ENCODE data around the gene RASSF5.

RASSF5 gene

DNA sequence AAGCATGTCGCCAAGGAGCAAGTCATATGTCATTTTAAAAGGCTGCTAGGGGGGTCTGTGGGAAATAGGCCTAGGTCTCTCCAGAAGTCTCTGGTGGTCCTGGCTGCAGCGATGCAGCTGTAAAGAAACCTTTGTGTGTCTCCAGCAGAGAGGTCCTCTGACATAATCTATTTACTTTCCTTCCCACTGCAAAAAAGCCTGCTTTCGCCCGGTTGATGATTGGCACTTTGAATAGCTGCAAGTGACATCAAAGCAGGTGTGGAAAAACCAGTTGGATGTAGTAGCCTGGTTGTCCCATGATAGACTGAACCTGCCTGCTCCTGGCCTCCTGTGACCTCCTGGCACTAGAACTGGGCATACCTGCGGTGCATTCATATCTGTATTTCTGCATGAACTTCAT lies 13.8 kb downstream of the RASSF5 start:
- Histone ChIP-seq H3K36me3 (ENCODE audit: insufficient read depth, low read length) (no peaks in the 10 kb centered on the region), H3K9ac (ENCODE audit: insufficient read length) (no peak overlapping the region), H3K4me3 (no peak overlapping the region), H3K27ac (no peak overlapping the region), H3K9me3 (ENCODE audit: low read depth, low read length) (no peaks in the 10 kb centered on the region)
- no peak for TF ChIP-seq POLR2AphosphoS5 (IDR thresholded peaks at IDR 0.05; ENCODE audit: borderline replicate concordance, low read depth, low read length)
- TF ChIP-seq FOXP2 (optimal IDR thresholded peaks at IDR 0.05; ENCODE audit: control extremely low read depth, extremely low read length, insufficient read depth), result no peak
- no peak for TF ChIP-seq EZH2 (IDR thresholded peaks at IDR 0.05)
- no peak for DNase-seq (ENCODE audit: low read depth, low spot score)

DNA sequence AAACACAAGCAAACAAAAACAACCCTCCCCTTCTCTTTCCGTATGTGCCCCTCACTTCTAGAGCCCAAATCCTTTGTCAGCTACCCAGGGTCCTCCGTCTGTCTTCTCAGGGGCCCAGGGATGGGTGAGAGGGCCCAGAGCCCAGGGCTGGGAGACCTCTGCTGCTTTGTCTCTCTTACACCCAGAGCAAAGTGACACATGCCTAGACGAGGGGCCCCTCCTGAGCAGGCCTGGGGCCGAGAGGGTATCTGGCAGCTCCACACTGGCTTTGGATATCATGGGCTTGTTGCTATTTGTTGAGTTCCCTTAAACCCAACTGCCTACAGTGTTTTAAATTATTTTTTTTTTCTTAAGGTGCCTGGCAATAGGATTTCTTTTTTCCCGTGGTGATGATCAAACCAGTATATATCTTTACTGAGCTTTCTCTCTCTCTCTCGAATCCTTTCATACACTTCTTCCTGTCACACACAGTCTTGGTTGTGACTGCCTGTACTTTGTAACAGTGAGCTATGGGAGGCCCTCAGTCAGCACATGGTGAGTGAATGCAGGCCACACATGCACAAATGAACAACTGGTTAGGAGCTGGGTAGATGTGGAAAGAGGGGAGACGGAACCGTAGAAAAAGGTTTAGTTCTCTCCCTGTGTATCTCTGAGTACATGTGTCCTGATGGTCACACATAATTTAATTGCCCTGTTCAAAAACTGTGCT lies 14.5 kb downstream of the RASSF5 start:
- Histone ChIP-seq H3K4me3 (no peak overlapping the region), H3K9me3 (ENCODE audit: low read depth, low read length) (no peaks in the 10 kb centered on the region), H3K9ac (ENCODE audit: insufficient read length) (no peak overlapping the region), H3K27ac (no peak overlapping the region), H3K36me3 (ENCODE audit: insufficient read depth, low read length) (no peaks in the 10 kb centered on the region)
- no peak for DNase-seq (ENCODE audit: low read depth, low spot score)
- no peak for TF ChIP-seq EZH2 (IDR thresholded peaks at IDR 0.05)
- TF ChIP-seq FOXP2 (optimal IDR thresholded peaks at IDR 0.05; ENCODE audit: control extremely low read depth, extremely low read length, insufficient read depth), result no peak
- no peak for TF ChIP-seq POLR2AphosphoS5 (IDR thresholded peaks at IDR 0.05; ENCODE audit: borderline replicate concordance, low read depth, low read length)

DNA sequence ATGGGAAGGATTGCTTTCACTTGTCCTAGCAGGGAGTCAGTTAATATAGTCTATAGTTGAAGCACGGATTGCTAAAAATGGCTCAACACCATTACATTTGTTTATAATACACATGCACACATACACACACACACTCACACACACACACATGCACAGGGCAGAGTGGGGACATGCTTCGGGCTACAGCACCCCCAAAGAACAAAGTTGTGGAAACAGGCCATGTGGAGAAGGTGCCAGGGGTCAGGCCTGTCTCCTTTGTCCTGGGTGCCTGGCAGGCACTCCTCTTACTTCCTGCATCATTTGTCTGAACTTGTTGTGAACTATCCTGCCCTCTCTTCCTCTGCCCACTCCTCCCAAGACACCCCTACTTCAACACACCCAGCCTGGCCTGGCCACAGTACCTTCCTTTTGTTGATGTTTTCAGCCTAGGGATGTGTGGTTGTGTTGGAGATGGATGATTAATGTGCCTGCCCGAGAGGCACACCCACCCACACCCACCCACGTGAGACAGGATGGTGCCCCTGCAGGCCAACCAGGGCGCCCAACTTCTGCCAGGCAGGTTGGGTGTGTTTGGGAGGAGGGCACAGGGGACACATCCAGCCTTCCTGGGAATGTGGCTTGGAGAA lies 17.5 kb downstream of the RASSF5 start:
- Histone ChIP-seq H3K4me3 (no peak overlapping the region), H3K9ac (ENCODE audit: insufficient read length) (no peak overlapping the region), H3K9me3 (ENCODE audit: low read depth, low read length) (no peaks in the 10 kb centered on the region), H3K36me3 (ENCODE audit: insufficient read depth, low read length) (no peaks in the 10 kb centered on the region), H3K27ac (no peak overlapping the region)
- no peak for DNase-seq (ENCODE audit: low read depth, low spot score)
- no peak for TF ChIP-seq EZH2 (IDR thresholded peaks at IDR 0.05)
- no peak for TF ChIP-seq FOXP2 (optimal IDR thresholded peaks at IDR 0.05; ENCODE audit: control extremely low read depth, extremely low read length, insufficient read depth)
- TF ChIP-seq POLR2AphosphoS5 (IDR thresholded peaks at IDR 0.05; ENCODE audit: borderline replicate concordance, low read depth, low read length), result no peak

DNA sequence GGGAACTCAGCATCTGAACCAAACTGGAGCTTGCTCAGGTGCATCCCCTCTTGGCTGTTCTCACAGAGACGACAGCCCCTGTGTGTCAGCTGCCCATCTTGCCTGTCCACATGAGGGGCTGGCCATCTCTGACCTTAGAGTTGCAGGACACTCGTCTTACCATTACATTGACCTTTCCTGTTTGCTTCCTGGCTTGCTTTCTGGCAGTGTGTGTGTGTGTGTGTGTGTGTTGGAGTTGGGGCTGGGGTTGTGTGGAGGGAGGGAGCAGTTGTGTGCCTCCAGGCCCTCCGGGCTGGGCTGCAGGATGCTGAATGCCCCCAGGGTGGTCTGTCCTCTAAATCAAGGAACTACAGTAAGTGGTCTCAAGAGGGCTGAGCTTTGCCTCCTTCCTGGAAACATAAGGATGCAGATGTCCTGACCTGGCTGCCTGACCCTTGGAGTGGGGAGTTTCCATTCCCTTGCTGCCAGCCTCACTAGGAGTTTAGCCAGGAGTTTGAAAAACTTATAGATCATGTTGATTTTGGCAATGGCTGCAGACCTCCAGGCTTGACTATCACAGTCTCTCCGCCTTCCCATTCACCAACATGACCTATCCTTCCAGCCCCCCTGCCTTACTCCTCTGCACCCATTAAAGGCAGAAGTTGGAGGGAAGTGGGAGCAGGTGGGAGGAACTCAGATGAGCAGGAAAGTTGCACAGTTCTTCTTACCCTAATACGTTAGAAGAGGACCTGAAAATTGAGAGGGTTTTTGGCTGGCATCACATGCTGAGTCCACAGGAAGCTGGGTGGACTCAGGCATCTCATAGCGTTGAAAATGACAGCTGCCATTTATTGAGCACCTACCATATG lies 19.0 kb downstream of the RASSF5 start:
- Histone ChIP-seq H3K9ac (ENCODE audit: insufficient read length) (no peak overlapping the region), H3K4me3 (no peak overlapping the region), H3K9me3 (ENCODE audit: low read depth, low read length) (no peaks in the 10 kb centered on the region), H3K27ac (no peak overlapping the region), H3K36me3 (ENCODE audit: insufficient read depth, low read length) (no peaks in the 10 kb centered on the region)
- TF ChIP-seq FOXP2 (optimal IDR thresholded peaks at IDR 0.05; ENCODE audit: control extremely low read depth, extremely low read length, insufficient read depth), result no peak
- no peak for TF ChIP-seq EZH2 (IDR thresholded peaks at IDR 0.05)
- no peak for TF ChIP-seq POLR2AphosphoS5 (IDR thresholded peaks at IDR 0.05; ENCODE audit: borderline replicate concordance, low read depth, low read length)
- DNase-seq (ENCODE audit: low read depth, low spot score), result no peak

DNA sequence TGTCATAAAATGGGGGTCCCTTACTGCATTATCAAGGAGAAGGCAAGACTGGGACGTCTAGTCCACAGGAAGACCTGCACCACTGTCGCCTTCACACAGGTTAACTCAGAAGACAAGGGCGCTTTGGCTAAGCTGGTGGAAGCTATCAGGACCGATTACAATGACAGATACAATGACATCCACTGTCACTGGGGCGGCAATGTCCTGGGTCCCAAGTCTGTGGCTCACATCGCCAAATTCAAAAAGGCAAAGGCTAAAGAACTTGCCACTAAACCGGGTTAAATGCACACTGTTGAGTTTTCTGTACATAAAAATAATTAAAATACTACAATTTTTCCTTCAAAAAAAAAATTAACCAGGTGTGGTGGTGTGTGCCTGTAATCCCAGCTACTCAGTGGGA lies 22.1 kb downstream of the RASSF5 start:
- Histone ChIP-seq H3K9ac (ENCODE audit: insufficient read length) (no peak overlapping the region), H3K27ac (no peak overlapping the region), H3K4me3 (no peak overlapping the region), H3K9me3 (ENCODE audit: low read depth, low read length) (no peaks in the 10 kb centered on the region), H3K36me3 (ENCODE audit: insufficient read depth, low read length) (no peaks in the 10 kb centered on the region)
- DNase-seq (ENCODE audit: low read depth, low spot score), result no peak
- TF ChIP-seq EZH2 (IDR thresholded peaks at IDR 0.05) (no peak), POLR2AphosphoS5 (IDR thresholded peaks at IDR 0.05; ENCODE audit: borderline replicate concordance, low read depth, low read length) (no peak), FOXP2 (optimal IDR thresholded peaks at IDR 0.05; ENCODE audit: control extremely low read depth, extremely low read length, insufficient read depth) (no peak)

DNA sequence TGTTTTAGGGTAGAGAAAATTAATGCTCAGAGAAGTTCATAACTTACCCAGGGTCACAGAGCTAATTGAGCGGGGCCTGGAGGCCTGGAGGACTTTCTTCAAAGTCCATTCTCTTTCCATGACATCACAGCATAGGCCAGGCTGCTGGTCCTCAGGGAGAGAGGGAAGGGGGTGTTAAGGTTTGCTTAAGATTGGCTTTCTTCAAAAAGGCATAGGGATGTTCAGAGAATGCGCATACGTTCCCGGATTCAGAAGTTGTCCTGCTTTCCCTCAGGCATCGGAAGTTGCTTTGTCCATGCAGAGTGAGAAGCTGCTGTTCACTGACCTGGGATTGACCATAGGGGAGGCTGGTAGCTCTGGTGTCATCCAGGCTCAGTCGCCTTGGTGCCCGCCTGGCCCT lies 25.0 kb downstream of the RASSF5 start:
- Histone ChIP-seq H3K27ac (no peak overlapping the region), H3K4me3 (no peak overlapping the region), H3K9ac (ENCODE audit: insufficient read length) (no peak overlapping the region), H3K36me3 (ENCODE audit: insufficient read depth, low read length) (no peaks in the 10 kb centered on the region), H3K9me3 (ENCODE audit: low read depth, low read length) (no peaks in the 10 kb centered on the region)
- no peak for DNase-seq (ENCODE audit: low read depth, low spot score)
- TF ChIP-seq FOXP2 (optimal IDR thresholded peaks at IDR 0.05; ENCODE audit: control extremely low read depth, extremely low read length, insufficient read depth) (no peak), POLR2AphosphoS5 (IDR thresholded peaks at IDR 0.05; ENCODE audit: borderline replicate concordance, low read depth, low read length) (no peak), EZH2 (IDR thresholded peaks at IDR 0.05) (no peak)

DNA sequence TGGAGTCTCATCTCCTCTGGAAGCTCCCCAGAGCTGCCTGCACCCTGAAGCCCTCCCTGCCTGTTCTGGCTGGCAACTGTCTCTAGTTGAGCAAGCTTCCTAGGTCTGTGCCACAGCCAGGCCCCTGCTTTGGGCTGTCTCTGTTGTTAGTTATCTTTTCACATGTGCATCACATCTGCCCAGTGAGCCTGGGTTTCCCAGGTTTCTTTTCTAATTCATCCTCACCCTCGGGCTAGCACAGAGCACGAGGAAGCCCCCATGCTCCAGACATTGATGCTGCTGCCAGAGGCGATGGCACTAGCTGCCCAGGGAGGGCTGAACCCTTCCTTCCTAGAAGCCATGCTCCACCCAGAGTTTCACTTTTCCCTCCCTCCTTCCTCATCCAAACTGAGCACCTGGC lies 27.2 kb downstream of the RASSF5 start:
- no peak overlapping the region for H3K9ac ChIP-seq (ENCODE audit: insufficient read length)
- no peak for TF ChIP-seq FOXP2 (optimal IDR thresholded peaks at IDR 0.05; ENCODE audit: control extremely low read depth, extremely low read length, insufficient read depth)
- TF ChIP-seq POLR2AphosphoS5 (IDR thresholded peaks at IDR 0.05; ENCODE audit: borderline replicate concordance, low read depth, low read length), result no peak
- TF ChIP-seq EZH2 (IDR thresholded peaks at IDR 0.05), result no peak
- no peak for DNase-seq (ENCODE audit: low read depth, low spot score)
- no peak overlapping the region for H3K4me3 ChIP-seq
- no peak overlapping the region for H3K27ac ChIP-seq
- H3K36me3 ChIP-seq (ENCODE audit: insufficient read depth, low read length), result no peaks in the 10 kb centered on the region
- H3K9me3 ChIP-seq (ENCODE audit: low read depth, low read length), result no peaks in the 10 kb centered on the region

DNA sequence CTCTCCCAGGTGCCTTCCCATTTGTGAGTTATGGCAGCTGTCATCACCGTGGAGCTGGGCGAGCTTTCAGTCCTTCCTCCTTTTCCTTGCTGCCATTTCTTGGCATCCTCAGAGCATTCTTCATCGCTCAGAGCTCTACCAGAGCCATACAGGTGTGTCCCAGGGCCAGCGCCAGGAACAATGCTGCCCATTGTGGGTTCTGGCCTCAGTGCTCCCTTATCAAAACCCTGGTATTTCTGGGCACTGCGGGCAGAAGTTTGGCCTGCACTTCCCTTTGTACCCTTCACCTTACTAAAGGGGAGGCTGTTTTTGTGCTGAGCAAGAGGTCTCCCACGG lies 28.5 kb downstream of the RASSF5 start:
- no peak overlapping the region for H3K27ac ChIP-seq
- no peak for DNase-seq (ENCODE audit: low read depth, low spot score)
- no peak overlapping the region for H3K4me3 ChIP-seq
- no peaks in the 10 kb centered on the region for H3K9me3 ChIP-seq (ENCODE audit: low read depth, low read length)
- no peak for TF ChIP-seq POLR2AphosphoS5 (IDR thresholded peaks at IDR 0.05; ENCODE audit: borderline replicate concordance, low read depth, low read length)
- TF ChIP-seq EZH2 (IDR thresholded peaks at IDR 0.05), result no peak
- no peak for TF ChIP-seq FOXP2 (optimal IDR thresholded peaks at IDR 0.05; ENCODE audit: control extremely low read depth, extremely low read length, insufficient read depth)
- no peaks in the 10 kb centered on the region for H3K36me3 ChIP-seq (ENCODE audit: insufficient read depth, low read length)
- no peak overlapping the region for H3K9ac ChIP-seq (ENCODE audit: insufficient read length)

All from SK-N-MC (cell line).